ENCODE data around the gene SURF2. TPM values are rescaled to one million over a fixed set of nuclear protein-coding genes. Genes with fewer than 3 reads are reported as not detected.

SURF2 gene
- total and polyA plus RNA-seq, 2 experiments from 2014 or later = 39.9 to 104 TPM

DNA sequence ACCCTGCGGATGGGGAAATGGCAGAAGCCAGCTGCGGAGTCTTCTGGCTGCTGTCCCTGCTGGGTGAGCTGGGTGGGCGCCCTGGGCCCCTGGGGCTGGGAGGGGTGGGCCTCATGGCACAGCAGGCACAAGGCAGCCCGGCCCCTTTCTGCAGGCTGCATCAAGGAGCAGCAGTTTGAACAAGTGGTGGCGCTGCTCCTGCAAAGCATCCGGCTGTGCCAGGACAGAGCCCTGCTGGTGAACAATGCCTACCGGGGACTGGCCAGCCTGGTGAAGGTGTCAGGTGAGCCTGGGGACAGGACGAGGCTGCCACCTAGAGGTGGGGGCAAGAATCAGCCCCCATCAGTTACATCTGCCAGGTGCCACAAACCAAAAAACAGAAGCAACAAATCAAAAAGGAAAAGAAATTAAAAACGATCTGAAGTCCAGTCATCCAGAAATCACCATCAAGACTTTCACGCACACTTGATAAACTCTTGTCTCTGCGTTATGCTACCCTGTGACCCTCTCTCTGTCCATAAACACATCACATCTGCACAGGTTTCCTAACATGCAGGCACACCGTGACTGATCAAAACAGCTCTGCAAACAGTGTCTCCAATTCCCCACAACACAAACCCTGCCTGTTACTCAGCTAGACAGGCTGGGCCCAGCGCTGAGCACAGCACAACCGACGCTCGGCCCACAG, 47.6 kb downstream of the SURF2 start:
- no peaks in the 10 kb centered on the region; the same call in 2 of the 3 replicates for H3K9me3 Mint-ChIP-seq
- ATAC-seq = peak; percentile 76
- Histone ChIP-seq H3K4me3 (no peak overlapping the region), H3K4me2 (no peak overlapping the region), H3K27me3 (ENCODE audit: insufficient read depth) (no peaks in the 10 kb centered on the region), H3K4me1 (ENCODE audit: insufficient read depth) (no peaks in the 10 kb centered on the region), H2AFZ (no peak overlapping the region), H3K9me2 (ENCODE audit: insufficient read depth) (no peaks in the 10 kb centered on the region), H3K27ac (ENCODE audit: low read depth) (no peak overlapping the region), H3K79me2 (replicated peaks; ENCODE audit: insufficient read depth) (no peaks in the 10 kb centered on the region), H3K36me3 (ENCODE audit: insufficient read depth) (peaks cover 6% of the 10 kb centered on the region; the same call in 1 of the 2 replicates), H4K20me1 (replicated peaks; ENCODE audit: insufficient read depth) (no peaks in the 10 kb centered on the region; the same call in 1 of the 2 replicates), H3F3A (replicated peaks; ENCODE audit: low read depth) (0 out of 2 replicates have a peak, but pooled peaks cover 10% of the 10 kb centered on the region)
- H3K27ac Mint-ChIP-seq = no peak overlapping the region
- peaks cover 32% of the 10 kb centered on the region for H3K36me3 Mint-ChIP-seq (ENCODE audit: low read depth)
- TF ChIP-seq EZH2phosphoT487 (IDR thresholded peaks at IDR 0.05; ENCODE audit: unreplicated experiment) (no peak), POLR2AphosphoS5 (IDR thresholded peaks at IDR 0.05; ENCODE audit: low read depth) (no peak), ZNF331 (CRISPR knock-in tag; IDR thresholded peaks at IDR 0.05; ENCODE audit: low read depth) (no peak), CREB1 (CRISPR knock-in tag; IDR thresholded peaks at IDR 0.05; ENCODE audit: low read depth) (peak; percentile 46), STAT1 (IDR thresholded peaks at IDR 0.05; ENCODE audit: unreplicated experiment) (no peak)
- TF ChIP-seq, protein P1, sequence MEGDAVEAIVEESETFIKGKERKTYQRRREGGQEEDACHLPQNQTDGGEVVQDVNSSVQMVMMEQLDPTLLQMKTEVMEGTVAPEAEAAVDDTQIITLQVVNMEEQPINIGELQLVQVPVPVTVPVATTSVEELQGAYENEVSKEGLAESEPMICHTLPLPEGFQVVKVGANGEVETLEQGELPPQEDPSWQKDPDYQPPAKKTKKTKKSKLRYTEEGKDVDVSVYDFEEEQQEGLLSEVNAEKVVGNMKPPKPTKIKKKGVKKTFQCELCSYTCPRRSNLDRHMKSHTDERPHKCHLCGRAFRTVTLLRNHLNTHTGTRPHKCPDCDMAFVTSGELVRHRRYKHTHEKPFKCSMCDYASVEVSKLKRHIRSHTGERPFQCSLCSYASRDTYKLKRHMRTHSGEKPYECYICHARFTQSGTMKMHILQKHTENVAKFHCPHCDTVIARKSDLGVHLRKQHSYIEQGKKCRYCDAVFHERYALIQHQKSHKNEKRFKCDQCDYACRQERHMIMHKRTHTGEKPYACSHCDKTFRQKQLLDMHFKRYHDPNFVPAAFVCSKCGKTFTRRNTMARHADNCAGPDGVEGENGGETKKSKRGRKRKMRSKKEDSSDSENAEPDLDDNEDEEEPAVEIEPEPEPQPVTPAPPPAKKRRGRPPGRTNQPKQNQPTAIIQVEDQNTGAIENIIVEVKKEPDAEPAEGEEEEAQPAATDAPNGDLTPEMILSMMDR (conservative IDR thresholded peaks at IDR 0.05; ENCODE audit: low read depth in 2 of 2) = peak; percentile 67 to 83
- TF ChIP-seq, protein P2, sequence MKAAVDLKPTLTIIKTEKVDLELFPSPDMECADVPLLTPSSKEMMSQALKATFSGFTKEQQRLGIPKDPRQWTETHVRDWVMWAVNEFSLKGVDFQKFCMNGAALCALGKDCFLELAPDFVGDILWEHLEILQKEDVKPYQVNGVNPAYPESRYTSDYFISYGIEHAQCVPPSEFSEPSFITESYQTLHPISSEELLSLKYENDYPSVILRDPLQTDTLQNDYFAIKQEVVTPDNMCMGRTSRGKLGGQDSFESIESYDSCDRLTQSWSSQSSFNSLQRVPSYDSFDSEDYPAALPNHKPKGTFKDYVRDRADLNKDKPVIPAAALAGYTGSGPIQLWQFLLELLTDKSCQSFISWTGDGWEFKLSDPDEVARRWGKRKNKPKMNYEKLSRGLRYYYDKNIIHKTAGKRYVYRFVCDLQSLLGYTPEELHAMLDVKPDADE (IDR thresholded peaks at IDR 0.05) = no peak
- peaks cover 23% of the 10 kb centered on the region for H3K27me3 Mint-ChIP-seq (ENCODE audit: insufficient read depth, low read depth, poor library complexity)
- peak; percentile 82 for DNase-seq (ENCODE audit: low spot score)
- H3K4me3 Mint-ChIP-seq = no peak overlapping the region; the same call in 2 of the 3 replicates
- peaks cover 3% of the 10 kb centered on the region; the same call in 2 of the 3 replicates for H3K4me1 Mint-ChIP-seq

DNA sequence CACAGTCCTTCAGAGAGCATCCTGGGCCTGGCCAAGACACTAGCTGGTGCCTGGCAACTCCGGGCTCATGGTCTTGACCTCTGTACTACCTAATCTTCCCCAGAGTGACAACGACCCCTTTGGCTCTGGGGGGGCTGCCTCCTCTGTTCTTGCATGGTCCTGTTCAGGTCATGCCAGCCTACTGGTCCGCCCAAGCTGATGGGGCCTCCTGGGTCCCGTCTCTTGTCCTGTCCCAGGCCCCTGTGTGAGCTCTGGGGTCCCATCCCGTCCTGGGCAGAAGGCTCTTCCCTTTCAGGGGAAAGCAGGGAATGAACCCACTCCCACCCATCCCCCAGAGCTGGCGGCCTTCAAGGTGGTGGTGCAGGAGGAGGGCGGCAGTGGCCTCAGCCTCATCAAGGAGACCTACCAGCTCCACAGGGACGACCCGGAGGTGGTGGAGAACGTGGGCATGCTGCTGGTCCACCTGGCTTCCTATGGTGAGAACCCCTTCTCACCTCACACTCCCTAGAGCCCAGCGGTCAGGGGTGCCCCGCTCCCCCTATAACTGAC, 48.2 kb downstream of the SURF2 start:
- H3K79me2 ChIP-seq (replicated peaks; ENCODE audit: insufficient read depth) = no peaks in the 10 kb centered on the region
- ATAC-seq (no peak), DNase-seq (ENCODE audit: low spot score) (no peak)
- Mint-ChIP-seq H3K4me1 (peaks cover 3% of the 10 kb centered on the region; the same call in 2 of the 3 replicates), H3K27me3 (ENCODE audit: insufficient read depth, low read depth, poor library complexity) (peaks cover 23% of the 10 kb centered on the region), H3K4me3 (no peak overlapping the region; the same call in 2 of the 3 replicates), H3K36me3 (ENCODE audit: low read depth) (peaks cover 38% of the 10 kb centered on the region), H3K27ac (no peak overlapping the region), H3K9me3 (no peaks in the 10 kb centered on the region; the same call in 2 of the 3 replicates)
- no peaks in the 10 kb centered on the region for H3K9me2 ChIP-seq (ENCODE audit: insufficient read depth)
- H2AFZ ChIP-seq = no peak overlapping the region
- no peak overlapping the region for H3K27ac ChIP-seq (ENCODE audit: low read depth)
- no peaks in the 10 kb centered on the region for H3K27me3 ChIP-seq (ENCODE audit: insufficient read depth)
- H3K36me3 ChIP-seq (ENCODE audit: insufficient read depth) = peaks cover 6% of the 10 kb centered on the region; the same call in 1 of the 2 replicates
- H3K4me1 ChIP-seq (ENCODE audit: insufficient read depth) = no peaks in the 10 kb centered on the region
- H3F3A ChIP-seq (replicated peaks; ENCODE audit: low read depth) = 0 out of 2 replicates have a peak, but pooled peaks cover 13% of the 10 kb centered on the region
- no peaks in the 10 kb centered on the region; the same call in 1 of the 2 replicates for H4K20me1 ChIP-seq (replicated peaks; ENCODE audit: insufficient read depth)
- H3K4me3 ChIP-seq = no peak overlapping the region
- H3K4me2 ChIP-seq = no peak overlapping the region
- TF ChIP-seq, protein P2 (IDR thresholded peaks at IDR 0.05) = no peak
- no peak for TF ChIP-seq NANOG (IDR thresholded peaks at IDR 0.05; ENCODE audit: borderline replicate concordance)
- TF ChIP-seq STAT1 (IDR thresholded peaks at IDR 0.05; ENCODE audit: unreplicated experiment) = no peak
- TF ChIP-seq, protein P3, sequence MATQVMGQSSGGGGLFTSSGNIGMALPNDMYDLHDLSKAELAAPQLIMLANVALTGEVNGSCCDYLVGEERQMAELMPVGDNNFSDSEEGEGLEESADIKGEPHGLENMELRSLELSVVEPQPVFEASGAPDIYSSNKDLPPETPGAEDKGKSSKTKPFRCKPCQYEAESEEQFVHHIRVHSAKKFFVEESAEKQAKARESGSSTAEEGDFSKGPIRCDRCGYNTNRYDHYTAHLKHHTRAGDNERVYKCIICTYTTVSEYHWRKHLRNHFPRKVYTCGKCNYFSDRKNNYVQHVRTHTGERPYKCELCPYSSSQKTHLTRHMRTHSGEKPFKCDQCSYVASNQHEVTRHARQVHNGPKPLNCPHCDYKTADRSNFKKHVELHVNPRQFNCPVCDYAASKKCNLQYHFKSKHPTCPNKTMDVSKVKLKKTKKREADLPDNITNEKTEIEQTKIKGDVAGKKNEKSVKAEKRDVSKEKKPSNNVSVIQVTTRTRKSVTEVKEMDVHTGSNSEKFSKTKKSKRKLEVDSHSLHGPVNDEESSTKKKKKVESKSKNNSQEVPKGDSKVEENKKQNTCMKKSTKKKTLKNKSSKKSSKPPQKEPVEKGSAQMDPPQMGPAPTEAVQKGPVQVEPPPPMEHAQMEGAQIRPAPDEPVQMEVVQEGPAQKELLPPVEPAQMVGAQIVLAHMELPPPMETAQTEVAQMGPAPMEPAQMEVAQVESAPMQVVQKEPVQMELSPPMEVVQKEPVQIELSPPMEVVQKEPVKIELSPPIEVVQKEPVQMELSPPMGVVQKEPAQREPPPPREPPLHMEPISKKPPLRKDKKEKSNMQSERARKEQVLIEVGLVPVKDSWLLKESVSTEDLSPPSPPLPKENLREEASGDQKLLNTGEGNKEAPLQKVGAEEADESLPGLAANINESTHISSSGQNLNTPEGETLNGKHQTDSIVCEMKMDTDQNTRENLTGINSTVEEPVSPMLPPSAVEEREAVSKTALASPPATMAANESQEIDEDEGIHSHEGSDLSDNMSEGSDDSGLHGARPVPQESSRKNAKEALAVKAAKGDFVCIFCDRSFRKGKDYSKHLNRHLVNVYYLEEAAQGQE (IDR thresholded peaks at IDR 0.05; ENCODE audit: unreplicated experiment) = no peak
- TF ChIP-seq ZNF331 (CRISPR knock-in tag; IDR thresholded peaks at IDR 0.05; ENCODE audit: low read depth) = no peak
- TF ChIP-seq CREB1 (CRISPR knock-in tag; IDR thresholded peaks at IDR 0.05; ENCODE audit: low read depth) = no peak
- no peak for TF ChIP-seq EZH2 (IDR thresholded peaks at IDR 0.05; ENCODE audit: low read depth, unreplicated experiment)
- TF ChIP-seq POLR2AphosphoS5 (IDR thresholded peaks at IDR 0.05; ENCODE audit: low read depth) = no peak
- no peak for TF ChIP-seq EZH2phosphoT487 (IDR thresholded peaks at IDR 0.05; ENCODE audit: unreplicated experiment)
- TF ChIP-seq, protein P1 (conservative IDR thresholded peaks at IDR 0.05; ENCODE audit: low read depth in 2 of 2) = no peak
- no peak for TF ChIP-seq ZNF114 (CRISPR knock-in tag; IDR thresholded peaks at IDR 0.05)
